Activated CD4-positive, alpha-beta T cell treated with anti-CD3 and anti-CD28 coated beads, Interleukin-10, Interleukin-2, amounts not matched to agents 100 ng/mL and 50 ng/mL, durations not matched to agents 16 hours and 8 hours (primary cell): ENCODE measurements around the gene GNMT.
"Not testable (repeated sequence)": the region's sequence is repeated elsewhere in the genome, so short reads cannot be mapped to it uniquely, and the experiment has no call there.

Source experiments
- DNase-seq: peaks from one replicate; pipeline ENCODE4 v3.0.0-alpha.2; 2020

The GNMT gene

DNA sequence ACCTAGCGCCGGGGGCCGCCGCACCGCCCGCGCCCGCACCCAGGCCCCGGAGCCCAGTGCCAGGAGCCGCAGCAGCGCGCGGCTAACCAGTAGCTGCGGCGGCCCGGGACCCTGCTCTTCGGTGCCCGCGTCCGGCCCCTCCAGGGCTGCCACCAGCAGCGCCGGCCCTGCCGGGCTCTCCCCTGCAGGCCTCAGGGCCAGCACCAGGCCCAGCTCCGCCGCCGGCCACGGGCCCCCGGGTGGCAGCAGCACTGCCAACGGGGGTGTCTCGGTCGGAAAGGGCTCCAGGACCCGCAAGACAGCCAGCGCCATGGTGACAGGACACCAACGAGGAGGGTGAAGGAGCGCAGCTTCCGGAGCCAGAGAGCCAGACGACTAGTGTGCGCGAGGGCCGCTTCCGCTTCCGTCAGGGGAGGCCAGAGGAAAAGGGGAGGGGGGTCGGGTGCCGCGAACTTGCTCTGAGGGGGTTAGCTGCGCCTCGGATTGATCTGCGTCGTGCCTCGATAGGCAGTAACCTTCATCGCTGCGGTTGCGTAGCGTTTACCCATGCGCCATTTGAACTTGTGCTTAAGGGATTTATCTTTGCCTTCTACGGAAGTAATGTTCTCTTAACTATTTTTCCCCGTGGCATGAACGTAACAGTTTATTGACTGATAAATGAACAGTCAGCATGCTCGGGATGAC, 18.4 kb downstream of the GNMT start, which contains the start of gene PEX6:
Gene PEX6 (minus strand): TSS at position 343 of the 684 bp plus-strand sequence. CDS start 31 bp downstream, at position 312.
- peak; percentile 97 for DNase-seq

DNA sequence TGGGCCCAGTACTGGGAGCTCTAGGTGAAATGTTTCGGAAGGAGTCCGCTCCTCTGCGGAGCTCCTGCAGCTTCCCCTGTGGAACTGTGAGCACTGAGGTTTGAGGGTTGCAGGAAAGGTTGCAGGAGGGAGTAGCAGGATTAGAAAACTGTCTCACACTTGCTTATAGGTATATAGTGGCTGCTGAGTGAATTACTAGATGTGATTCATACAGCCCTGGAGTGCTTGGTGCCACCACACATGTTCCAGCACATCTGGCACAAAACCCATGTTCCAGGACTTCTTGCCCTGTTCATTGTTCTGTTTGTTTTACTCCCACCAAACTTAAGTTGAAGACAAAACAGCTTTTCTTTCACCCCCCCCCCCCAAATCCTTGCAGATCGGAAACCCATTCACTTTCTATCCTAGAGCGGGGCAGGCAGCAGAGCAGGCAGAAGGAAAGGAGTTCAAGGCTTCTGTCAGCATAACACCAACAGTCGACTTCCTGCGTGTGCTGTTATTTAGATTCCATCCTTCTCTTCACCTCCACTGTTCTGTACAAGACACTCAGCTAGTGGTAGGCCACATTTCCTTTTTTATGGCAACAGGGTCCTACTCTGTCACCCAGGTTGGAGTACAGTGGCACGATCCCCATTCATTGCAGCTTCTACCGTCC, 19.1 kb downstream of the GNMT start:
- DNase-seq = no peak

DNA sequence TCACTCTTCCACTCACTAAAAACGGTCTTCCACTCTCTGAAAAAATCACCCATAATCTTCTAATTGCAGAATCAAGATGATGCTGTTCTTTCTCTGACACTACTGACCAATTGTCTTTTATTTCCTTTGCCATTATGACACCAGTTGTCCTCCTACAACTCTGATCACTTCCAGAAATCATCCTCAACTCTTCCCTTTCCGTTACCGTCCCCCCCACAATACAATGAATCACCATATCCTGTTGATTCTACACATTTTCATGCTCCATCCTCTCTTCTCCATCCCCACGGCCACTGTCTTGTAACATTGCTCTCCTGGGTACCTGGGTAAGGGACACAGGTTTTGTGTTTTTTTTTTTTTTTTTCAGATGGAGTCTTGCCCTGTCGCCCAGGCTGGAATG, 21.3 kb downstream of the GNMT start:
- DNase-seq = no peak

DNA sequence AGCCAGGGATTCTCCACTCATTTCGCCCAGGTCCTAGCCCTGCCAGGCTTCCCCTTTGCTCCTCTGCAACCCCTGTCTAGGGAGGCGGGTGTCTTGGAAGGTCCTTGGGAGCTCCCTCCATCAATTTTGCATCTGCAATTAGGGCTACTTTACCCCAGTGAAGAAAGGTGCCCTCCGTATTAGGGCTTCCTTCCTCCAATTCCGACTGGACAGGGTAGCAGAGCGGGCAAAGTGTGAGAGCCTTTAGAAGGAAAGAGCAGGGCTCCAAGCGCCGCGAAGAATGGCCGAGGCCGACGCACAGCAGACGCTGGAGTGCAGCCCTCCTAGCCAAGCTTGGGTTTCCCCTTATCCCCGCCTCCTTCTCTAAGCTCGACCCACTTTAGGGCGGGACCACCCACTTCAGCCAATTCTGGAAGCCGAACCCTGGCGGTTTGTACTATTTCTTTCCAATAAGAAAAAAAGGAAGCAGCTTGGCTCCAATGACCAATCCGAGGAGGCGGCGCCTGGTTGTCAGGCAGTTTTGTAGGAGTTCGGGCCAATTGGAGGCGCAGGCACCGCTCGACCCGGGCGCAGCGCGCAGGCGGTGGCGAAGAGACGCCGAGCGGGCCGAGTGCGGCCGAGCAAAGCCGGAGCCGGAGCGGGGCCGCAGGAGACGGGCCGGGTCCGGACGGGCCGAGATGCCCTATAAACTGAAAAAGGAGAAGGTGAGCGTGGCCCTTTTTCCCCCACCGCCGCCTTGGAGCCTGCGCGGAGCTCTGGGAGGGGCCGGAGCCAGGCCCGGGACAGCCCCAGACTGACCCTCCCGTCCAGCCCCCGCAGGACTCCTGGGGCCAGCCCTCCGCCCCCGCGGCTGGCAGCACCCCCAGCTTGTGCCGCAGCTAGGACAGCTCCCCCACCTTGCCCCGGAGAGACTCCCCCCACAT, 23.7 kb downstream of the GNMT start, which contains the start of gene PPP2R5D:
Gene PPP2R5D (plus strand): TSS at position 570 of the 923 bp plus-strand sequence. CDS start 108 bp downstream, at position 678.
- peak; percentile 99 for DNase-seq

DNA sequence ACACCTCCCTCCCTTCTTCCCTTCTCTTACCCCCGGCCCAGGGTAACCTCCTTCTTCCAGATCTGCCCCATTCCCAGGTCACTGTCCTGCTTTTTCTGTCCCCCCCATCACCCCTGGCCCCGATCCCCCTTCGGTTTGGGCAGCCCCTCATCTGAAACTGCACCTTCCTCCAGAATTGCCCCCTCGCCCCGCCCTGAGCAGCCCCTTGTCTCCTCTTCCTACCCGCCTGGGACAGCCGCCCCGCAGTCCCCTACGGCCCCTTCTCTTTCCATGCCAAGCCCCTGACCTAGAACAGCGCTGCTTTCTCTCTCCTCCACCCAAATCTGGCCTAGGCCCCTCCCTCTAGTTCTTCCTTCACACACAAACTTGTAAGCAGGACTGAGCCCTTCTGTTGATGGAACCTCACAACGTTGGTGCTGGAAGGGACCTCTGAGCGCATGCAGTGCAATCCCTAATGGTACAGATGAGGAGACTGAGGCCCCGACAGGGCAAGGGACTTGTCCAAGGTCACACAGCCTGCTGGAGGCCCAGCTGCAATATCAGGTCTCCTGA, 24.4 kb downstream of the GNMT start:
- DNase-seq = peak; percentile 24

DNA sequence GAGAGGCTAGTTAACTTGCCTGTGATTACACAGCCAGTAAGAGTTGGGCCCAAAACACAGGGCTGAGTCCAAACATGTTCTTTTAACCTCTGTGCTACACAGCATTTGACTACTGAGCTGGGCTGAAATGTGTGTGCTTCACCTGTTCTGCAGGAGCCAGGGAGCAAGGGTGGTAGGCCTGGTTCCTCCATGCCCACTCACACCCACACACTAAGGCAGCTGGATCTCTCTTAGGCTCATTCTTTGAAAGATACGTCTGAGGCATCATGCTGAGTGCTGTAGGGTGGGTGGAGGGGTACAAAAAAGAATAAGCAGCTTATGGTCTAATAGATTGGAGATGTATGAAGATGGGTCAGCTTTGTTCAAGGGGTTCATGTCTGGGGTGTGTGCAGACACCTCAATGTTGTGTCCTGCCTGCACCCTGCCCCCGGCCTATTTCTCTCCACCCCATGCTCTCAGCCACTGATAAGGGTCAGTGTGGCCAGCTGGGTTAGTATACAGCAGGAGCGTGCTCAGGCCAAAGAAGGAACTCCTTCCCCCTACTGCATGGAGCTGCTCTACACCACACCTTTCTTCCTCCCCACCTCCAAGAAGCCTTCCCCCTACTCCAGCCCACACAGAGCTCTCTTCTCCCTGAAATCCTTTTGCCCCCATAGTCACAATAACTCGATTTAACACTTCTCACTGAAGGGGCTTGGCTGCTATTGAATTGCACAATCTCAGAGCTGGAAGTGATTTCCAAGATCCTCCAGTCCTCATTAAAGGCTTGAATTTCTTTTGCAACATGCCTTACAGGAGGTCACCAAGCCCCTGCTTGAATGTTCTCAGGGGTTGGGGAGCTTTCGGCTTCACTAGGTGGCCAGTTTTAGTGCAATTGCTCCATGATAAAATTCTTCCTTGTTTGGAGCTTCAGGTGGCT, 27.2 kb downstream of the GNMT start:
- DNase-seq = no peak

DNA sequence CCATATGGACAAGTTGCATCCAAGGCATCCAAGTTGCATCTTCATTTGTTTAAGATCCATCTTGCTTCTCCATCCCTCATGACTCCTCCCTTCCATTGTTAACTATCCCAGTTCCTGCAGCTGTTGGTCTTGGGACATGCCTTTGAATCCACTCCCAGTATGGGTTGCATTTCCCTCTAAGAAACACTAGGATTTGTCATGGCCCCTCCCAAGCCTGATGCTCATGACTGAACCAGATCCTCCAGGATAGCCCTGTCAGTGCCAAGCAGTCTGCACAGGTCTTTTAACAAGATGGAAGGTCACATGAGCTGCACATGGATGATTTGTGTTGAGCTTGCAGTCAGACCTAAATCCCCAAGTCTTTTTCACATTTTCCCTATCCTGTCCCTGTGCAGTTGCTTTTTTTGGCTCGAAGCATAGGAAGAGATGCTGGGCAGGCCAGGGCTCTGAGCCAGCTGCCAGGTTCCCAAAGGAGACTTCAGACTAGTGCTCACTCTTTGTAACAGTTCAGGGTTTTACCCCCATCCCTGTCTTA, 28.0 kb downstream of the GNMT start:
- DNase-seq = no peak

DNA sequence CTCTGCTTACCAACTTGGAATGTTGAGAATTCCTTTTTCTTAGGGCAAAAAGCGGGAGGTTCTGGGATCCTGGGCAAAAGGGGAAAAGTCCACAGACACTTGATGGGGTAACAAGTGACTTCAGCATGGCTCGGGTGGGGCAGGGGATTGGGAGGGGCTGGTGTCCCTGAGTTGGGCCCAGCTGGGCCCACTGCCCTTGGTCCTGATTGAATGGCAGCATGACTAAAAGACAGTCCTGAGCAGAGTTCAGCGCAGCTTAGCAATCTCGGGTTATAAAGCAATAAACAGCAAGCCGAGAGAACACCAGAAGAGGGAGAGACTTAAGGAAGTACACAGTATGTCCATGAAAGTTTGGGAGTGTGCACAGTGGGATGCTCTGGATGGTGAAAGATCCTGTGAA, 29.4 kb downstream of the GNMT start:
- no peak for DNase-seq

DNA sequence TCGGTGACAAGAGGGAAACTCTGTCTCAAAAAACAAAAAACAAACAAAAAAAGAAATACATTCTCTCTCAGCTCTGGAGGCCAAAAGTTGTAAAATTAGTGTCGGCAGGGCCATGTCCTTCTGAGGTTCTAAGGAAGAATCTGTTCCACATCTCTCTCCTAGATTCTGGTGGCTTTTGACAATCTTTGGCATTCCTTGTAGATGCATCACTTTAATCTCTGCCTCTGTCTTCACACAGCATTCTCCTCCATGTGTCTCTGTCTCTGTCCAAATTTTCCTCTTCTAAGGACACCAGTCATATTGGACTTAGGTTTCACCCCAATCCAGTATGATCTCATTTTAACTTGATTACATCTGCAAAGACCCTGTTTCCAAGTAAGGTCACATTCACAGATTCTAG, 32.9 kb downstream of the GNMT start:
- DNase-seq = no peak

DNA sequence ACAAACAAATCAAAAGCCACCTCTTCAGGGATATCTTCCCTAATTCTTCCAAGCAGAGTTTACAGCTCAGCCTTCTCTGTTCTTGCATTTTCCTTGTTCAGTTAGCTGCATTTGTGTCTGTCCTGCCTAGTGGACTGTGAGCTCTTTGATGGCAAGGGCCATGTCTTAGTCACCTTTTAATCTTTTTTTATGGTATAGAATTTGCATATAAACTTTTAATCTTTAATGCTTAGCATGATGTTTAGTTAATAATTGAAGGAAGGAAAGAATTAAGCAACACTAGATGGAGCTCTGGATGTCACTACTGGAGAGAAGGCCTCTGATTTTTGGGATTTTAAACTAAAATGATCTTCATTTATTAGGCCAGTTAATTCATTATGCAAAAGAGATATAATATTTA, 36.0 kb downstream of the GNMT start:
- DNase-seq = no peak

DNA sequence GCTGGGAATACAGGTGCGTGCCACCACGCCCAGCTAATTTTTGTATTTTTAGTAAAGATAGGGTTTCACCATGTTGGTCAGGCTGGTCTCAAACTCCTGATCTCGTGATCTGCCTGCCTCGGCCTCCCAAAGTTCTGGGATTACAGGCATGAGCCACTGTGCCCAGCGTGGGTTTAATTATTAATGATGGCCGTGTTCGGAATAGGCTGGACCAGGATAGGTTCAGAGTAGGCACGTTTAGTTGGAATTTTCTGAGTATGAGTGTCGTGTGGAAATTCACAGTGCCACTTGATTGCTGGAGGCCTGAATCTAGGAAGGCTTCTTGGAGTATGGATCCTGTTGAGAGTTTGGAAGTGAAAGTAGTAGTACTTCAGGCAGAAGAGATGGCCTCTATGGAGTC, 37.7 kb downstream of the GNMT start:
- DNase-seq = not testable (repeated sequence)

DNA sequence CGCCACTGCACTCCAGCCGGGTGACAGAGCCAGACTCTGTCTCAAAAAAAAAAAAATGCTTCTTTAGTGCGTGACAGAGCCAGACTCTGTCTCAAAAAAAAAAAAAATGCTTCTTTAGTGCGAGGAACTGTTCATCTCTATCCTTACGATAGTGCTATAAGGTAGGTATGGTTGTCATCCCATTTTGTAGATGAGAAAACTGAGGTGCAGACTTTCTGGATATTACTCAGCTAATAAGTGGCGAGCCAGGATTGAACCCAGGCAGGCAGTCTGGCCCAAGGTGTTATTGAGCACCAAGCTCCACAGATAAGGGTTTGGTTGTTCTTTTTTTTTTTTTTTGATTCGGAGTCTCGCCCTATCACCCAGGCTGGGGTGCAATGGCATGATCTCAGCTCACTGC, 41.3 kb downstream of the GNMT start:
- DNase-seq = no peak

DNA sequence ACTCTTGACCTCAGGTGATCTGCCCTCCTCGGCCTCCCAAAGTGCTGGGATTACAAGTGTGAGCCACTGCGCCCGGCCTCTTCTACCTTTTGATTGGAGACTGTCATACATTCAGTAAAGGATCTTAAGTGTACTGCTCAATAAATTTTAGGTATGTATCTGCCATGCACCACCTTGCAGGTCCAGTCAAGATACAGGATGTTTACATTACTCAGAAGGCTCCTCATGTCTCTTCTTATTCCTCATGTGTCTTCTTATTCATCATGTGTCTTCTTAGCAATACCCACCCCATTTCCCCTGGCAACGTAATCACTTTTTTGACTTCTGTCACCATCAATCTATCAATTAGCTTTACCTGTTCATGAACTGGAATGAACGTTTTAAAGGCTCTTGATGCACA, 45.3 kb downstream of the GNMT start:
- DNase-seq = no peak

DNA sequence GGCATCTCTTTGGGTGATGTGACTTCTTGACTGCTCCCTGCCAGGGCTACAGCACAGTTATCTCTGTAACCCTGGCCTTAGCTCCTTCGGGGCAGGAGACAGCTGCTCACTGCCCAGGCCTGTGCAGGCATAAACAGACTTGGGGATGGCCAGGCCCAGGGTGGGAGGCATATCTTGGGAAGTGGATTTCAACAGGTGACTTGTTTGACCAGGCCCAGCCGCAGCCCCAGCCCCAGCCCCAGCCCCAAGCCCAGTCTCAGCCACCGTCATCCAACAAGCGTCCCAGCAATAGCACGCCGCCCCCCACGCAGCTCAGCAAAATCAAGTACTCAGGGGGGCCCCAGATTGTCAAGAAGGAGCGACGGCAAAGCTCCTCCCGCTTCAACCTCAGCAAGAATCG, 45.7 kb downstream of the GNMT start:
- DNase-seq = no peak

DNA sequence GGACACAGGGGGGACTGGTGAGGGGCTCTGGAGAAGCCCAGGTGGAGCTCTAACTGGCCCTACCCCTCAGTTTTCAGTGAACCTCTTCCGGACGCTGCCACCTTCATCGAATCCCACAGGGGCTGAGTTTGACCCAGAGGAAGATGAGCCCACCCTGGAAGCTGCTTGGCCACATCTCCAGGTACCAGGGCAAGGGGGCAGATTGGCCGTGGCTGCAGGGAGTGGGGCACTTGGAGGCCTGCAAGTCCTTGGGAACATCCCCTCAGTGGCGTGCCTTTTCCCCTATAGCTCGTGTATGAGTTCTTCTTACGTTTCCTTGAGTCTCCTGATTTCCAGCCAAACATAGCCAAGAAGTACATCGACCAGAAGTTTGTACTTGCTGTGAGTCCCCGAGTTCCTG, 46.6 kb downstream of the GNMT start:
- no peak for DNase-seq

DNA sequence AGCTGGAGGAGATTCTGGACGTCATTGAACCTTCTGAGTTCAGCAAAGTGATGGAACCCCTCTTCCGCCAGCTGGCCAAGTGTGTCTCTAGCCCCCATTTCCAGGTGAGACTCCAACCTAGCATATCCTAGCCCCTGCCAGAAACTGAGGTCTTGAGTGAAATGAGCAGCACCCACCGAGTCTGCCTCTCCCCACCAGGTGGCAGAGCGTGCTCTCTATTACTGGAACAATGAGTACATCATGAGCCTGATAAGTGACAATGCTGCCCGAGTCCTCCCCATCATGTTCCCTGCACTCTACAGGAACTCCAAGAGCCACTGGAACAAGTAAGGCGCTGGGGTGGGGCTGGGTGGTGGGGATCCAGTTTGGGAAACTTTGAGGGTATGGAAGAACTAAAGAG, 48.6 kb downstream of the GNMT start:
- peak; percentile 42 for DNase-seq

DNA sequence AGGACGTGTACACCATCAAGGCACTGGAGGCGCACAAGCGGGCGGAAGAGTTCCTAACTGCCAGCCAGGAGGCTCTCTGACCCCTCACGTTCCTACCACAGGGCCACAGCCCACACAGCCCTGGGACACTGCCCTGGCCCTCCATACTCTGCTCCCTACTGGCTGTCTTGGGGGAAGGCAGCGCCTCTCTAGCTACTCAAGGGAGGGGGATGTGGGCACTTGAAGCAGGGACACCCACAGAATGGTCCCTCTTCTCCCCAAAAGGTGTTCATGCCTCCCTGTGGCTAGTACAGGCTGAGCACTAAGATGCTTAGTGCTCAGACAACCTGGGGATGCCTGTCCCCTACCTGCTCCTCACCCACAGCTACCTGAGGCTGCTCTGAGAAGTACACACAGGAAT, 50.7 kb downstream of the GNMT start:
- DNase-seq = no peak

DNA sequence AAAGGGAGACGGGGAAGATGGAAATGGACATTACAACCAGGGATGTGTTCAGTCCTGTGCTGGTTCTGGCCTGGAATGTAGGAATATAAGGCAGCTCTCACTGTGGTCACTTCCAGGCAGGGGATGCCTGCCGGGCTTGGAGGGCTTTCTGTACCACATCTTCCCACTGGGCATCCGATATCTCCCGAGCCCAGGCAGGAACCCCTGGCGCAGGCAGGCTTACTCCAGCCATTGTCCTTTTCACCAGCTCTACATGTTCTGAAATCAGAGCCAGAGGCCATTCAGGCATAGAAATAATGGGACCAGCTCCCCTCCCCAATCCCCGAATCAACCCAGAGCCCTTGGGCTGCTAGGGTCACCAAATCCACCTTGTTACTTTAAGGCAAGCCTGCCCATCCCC, 51.8 kb downstream of the GNMT start:
- no peak for DNase-seq

DNA sequence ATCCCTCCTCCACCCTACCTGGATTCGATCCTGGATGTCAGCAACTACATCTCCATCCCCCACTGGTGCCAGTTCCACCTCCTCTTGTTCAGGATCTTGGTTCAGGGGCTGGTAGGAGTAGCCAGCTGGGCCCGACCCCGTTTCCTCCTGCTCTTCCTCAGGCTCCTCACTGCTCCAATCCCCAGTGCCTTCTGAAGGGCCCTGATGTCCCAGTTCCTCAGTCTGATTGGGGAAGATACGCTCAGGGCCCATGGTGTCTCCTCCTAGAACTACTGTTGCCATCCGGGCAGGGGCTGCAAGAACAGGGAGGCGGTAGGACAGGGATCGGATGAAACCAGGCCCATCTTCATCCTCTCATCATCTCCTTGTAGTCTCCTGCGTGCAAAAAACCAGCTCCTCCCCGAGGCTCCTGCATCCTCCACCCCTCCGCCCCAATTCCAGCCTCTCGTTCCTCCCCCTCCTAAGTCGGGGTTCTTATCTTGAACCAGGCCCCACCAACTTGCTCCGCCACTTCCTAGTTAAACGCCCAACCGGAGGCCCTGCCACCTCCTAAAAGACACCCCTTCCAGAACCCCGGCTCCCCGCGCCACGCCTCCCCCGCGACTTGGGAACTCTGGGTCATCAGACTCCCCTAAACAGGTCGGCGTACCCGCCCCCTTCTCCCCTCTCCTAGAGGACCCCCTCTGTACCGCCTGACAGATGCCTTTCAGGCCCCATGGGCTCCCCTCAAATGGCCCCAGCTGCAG, 52.7 kb downstream of the GNMT start:
- DNase-seq = no peak
